Bronchial epithelial cell (primary cell): ENCODE data around the gene ASS1. TPM values are rescaled to one million over a fixed set of nuclear protein-coding genes. Genes with fewer than 3 reads are reported as not detected.

Source experiments
- DNase-seq: peaks from one replicate; pipeline ENCODE4 v3.0.0-alpha.2; 2010; ENCODE audit warnings: low read depth
- FAIRE-seq: peaks from 2 replicates; lab custom pipeline; 2011; peaks lifted over from hg19 to GRCh38; lab: Jason Lieb, UNC
- H3K27me3 ChIP-seq: 2 replicates; pipeline ENCODE4 v1.5.1; 2011; ENCODE audit warnings: low read length; ENCODE audit not compliant: control insufficient read depth, insufficient read depth
- H3K36me3 ChIP-seq: 2 replicates; pipeline ENCODE4 v1.5.1; 2011; ENCODE audit warnings: low read length; ENCODE audit not compliant: control insufficient read depth, insufficient read depth
- H3K4me3 ChIP-seq: 2 replicates; pipeline ENCODE4 v1.5.1; 2011; ENCODE audit warnings: mild to moderate bottlenecking, low read depth, low read length, control low read depth
- total RNA-seq: library from RNA; depleted of rRNA; stranded (reverse); fragments of >200 nt; gene quantifications from 2 replicates; pipeline ENCODE4 v1.2.1, GENCODE V29; 2014
- TF ChIP-seq, protein P1 (sequence below): IDR thresholded peaks from 2 replicates; pipeline ENCODE4 v1.5.1; 2011; ENCODE audit warnings: mild to moderate bottlenecking, moderate library complexity, low read length, control low read depth, inconsistent platforms; ENCODE audit not compliant: insufficient read depth, severe bottlenecking

Gene ASS1
- total RNA-seq, 1 donor from 2014 or later = 415 TPM

DNA sequence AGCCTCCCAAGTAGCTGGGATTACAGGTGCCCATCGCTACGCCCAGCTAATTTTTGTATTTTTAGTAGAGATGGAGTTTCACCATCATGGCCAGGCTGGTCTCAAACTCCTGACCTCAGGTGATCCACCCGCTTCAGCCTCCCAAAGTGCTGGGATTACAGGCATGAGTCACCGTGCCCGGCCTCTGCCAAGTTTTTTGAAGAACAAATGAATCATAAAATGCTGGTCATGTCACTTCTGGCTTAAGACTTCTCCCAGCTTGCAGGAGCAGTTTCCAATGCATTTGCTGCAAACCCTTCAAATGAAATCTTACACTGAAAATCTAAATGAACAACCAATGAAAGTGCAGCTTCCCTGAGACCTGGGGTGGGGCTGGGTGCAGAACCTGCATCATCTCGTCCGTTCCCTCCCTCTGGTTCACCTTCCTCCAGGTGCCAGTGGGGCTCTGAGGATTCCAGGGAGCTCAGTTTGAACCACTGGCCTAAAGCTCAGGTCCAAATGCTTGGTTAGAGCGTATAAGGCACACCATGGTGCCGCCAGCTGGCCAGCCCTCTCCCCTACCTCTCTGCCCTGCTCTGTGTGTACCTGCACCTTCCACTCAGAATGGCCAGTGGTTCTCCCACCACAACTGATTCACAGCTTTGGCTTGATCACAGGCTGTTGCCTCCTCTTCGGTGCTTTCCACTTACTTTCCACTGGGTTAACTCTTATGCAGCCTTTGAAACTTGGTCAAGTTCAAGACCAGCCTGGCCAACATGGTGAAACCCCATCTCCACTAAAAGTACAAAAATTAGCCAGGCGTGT, 94.9 kb downstream of the ASS1 start:
- FAIRE-seq = no peak
- no peaks in the 10 kb centered on the region for H3K36me3 ChIP-seq
- H3K4me3 ChIP-seq = no peak overlapping the region
- DNase-seq = peak; percentile 97
- TF ChIP-seq, protein P1, sequence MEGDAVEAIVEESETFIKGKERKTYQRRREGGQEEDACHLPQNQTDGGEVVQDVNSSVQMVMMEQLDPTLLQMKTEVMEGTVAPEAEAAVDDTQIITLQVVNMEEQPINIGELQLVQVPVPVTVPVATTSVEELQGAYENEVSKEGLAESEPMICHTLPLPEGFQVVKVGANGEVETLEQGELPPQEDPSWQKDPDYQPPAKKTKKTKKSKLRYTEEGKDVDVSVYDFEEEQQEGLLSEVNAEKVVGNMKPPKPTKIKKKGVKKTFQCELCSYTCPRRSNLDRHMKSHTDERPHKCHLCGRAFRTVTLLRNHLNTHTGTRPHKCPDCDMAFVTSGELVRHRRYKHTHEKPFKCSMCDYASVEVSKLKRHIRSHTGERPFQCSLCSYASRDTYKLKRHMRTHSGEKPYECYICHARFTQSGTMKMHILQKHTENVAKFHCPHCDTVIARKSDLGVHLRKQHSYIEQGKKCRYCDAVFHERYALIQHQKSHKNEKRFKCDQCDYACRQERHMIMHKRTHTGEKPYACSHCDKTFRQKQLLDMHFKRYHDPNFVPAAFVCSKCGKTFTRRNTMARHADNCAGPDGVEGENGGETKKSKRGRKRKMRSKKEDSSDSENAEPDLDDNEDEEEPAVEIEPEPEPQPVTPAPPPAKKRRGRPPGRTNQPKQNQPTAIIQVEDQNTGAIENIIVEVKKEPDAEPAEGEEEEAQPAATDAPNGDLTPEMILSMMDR = no peak
- H3K27me3 ChIP-seq = no peaks in the 10 kb centered on the region

DNA sequence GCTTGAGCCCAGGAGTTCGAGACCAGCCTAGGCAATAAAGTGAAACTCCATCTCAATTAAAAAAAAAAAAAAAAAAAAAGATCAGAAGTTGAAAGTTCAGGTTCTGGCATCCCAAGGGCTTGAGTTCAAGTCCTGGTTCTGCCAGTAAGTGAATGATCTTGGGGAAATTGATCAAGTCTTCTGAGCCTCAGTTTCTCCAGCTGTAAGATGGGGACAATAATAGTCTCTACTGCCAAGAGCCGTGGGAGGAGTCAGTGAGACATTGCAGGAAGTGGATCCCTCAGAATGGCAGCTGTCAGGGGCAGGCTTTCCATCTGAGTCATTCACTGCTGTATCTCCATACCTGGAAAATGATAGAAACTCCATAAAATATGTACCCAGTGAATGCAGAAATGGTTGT, 96.8 kb downstream of the ASS1 start:
- FAIRE-seq (no peak), DNase-seq (peak; percentile 39)
- TF ChIP-seq, protein P1 = no peak

DNA sequence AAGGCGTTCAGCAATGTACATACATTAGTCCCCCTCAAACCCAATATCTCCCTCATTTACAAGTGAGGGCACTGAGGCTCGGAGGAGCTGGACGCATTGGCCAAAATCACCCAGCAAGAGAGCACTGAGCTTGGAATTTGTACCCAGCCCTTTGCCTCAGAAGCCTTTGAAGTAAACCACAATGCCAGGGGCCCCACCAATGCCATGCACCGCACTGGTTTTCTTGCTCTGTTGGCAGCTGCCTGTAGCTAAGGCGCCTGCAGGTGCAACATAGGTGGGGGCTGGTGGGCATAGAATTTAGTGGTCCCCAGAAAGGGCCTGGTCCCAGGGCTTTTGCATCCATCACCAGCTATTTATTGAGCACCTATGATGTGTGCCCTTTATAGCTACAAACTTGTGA, 97.3 kb downstream of the ASS1 start:
- DNase-seq (no peak), FAIRE-seq (no peak)
- TF ChIP-seq, protein P1 = no peak
- H3K4me3 ChIP-seq = no peak overlapping the region
- H3K27me3 ChIP-seq = peaks cover 1% of the 10 kb centered on the region
- H3K36me3 ChIP-seq = no peaks in the 10 kb centered on the region

More for the DNA sequence above, 96.8 kb downstream of the ASS1 start:
- peaks cover 1% of the 10 kb centered on the region for H3K27me3 ChIP-seq
- no peaks in the 10 kb centered on the region for H3K36me3 ChIP-seq
- no peak overlapping the region for H3K4me3 ChIP-seq

DNA sequence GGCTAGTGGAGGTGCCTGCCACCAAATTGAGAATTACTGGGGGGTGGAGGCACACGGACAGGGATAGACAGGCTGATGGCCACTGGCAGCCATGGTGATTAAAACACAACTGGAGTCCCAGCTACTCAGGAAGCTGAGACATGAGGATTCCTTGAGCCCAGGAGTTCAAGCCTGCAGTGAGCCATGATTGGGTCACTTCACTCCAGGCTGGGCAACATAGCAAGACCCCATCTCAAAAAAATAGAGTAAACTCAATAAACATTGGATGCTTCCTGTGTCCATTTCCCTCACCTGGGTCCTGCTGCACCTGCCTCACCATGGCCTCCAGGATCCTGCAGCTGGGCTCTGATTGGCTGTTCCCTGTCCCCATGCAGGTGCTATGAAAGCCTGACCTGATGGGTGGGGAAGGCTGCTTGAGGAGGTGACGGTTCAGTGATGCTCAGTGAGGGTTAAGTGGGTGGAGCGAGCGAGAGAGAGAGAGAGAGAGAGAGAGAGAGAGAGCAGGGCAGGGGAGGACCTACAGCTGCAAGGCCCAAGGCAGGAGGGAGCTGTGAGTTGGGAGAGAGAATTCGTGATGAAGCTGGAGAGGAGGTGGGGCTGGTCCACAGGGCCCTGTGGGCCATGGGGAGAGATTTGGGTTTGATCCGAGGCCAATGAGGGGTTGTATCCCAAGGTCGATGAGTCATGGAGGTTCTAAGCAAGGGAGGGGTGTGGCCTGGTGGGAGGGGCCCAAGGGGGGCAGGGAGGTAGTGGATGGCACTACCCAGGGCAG, 97.9 kb downstream of the ASS1 start:
- TF ChIP-seq, protein P1 = no peak
- DNase-seq (peak; percentile 17), FAIRE-seq (no peak)
- H3K27me3 ChIP-seq = peaks cover 1% of the 10 kb centered on the region
- H3K4me3 ChIP-seq = no peak overlapping the region
- no peaks in the 10 kb centered on the region for H3K36me3 ChIP-seq

DNA sequence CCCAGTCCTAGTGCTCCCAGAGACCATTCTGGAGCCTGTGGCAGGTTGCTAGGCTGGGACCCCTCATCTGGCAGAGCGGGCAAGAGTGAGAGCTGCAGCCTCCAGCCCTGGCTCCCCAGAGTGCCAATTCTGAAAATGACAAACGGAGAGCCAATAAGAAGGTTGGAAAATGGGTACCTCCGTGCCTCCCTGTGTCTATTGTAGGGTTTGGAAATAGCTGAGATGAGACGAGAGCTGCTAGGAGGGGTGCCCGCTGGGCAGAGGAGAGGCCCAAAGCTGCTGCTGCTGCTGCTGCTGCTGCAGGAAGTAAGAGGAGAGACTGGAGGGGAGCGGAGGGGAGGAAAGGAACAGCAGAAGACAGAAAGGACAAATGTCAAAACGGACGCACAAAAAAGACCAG, 98.6 kb downstream of the ASS1 start:
- no peak for DNase-seq
- no peak overlapping the region for H3K4me3 ChIP-seq
- TF ChIP-seq, protein P1 = no peak
- FAIRE-seq = no peak
- peaks cover 1% of the 10 kb centered on the region for H3K27me3 ChIP-seq
- H3K36me3 ChIP-seq = no peaks in the 10 kb centered on the region
